Ramos (cell line): Measurements from ENCODE around the gene GGA1.
"Not testable (repeated sequence)": the region's sequence is repeated elsewhere in the genome, so short reads cannot be mapped to it uniquely, and the experiment has no call there.

ENCODE experiments used
- in situ Hi-C: fragments of 300-500 bp; cut with MboI; formaldehyde crosslinking; loops from one replicate; pipeline ENCODE4 v1.14.3; 2022; ENCODE audit warnings: low sequenced_read_pairs; ENCODE audit not compliant: unreplicated experiment

The GGA1 gene

DNA sequence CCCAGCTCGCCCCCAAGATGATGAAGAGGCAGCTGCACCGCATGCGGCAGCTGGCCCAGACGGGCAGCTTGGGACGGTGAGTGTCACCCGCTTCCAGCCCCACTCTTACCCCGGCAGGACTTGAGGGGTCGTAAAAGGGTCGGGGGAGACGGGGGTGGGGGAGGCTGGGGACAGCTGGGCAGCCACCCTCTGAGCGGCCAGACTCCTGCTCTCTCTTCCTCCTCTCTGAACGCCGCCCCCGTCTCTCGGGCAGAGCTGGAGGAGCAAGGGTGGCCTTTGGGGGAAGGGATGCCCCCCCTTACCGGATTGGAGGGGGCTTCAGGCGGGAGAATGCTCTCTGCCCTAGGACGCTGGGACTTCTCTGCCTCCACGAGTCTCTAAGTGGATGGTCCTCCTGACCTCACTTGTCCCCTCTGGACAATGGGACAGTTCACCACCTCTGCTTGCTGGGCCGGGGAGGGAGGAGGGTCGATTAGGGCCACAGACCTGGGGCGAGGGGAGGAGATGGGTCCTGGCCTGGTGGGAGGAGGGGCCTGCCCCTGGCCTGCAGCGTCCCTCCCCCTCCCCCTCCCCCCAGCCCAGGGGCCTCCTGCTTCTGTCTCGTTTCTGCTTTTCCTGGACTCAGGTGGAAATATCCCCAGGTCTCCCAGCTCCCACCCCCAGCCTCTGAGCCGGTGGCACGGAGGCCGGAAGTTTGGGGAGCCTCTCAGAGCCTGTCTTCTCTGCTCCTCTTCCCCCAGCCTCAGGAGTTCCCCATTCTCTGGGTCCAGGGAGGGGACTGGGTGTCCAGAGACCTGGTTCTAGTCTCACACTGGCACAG, 31.3 kb downstream of the GGA1 start:
- in situ Hi-C loops = no loop called here

DNA sequence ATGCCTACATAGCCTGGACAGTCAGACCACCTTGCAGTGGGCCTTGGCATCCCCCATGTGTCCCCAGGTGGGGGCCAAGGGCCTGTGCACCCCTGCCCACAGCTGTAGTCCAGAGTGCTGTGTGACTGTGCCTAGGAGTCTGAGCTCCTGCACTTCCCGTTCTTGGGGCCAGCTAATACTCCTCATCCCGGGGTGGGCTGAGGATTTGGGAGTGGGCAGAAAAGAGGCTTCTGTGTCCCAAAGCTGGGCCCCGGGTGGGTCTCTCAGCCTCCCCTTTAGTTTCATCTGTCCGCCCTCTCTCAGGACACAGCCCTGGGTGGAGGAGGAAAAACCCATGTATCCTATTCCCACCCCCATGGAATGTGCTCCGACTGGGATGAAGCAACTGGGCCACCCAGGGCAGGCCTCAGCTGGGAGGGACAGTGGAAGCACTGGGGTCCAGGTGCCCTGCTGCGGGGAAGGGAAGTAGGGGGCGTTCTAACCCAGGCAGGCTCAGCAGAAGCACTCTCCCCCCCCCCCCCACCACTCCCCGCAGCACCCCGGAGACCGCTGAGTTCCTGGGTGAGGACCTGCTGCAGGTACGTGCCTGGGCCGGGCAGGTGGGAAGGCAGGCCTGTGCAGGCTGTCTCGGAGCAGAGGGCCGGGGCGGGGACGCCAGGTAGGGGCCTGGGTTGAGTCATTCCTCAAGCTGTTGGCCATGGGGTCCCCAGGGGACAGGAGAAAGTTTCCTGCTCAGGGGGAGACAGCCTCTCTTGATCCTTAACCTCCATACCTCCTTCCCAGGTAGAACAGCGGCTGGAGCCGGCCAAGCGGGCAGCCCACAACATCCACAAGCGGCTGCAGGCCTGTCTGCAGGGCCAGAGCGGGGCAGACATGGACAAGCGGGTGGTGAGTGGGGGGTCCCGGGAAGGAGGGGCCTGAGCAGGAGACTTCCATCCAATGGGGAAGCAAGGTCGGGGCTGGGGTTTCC, 32.2 kb downstream of the GGA1 start:
- in situ Hi-C loops = no loop called here

DNA sequence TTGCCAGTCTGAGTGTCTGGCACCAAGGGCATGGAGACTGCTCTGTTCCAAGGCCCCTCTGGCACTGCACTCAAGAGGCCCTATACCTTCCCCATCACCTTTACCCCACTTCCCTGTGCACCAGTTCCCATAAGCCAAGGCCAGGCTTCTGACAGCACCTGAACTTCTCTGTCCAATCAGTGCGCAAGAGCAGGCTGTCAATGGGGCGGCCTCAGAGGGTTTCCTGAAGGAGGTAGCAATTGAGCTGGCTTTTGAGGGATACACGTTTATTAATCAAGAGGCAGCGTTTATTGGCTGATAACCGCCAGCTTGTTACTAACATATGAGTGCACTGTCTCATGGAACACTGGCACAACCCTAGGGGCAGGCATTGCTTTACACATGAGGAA, 32.9 kb downstream of the GGA1 start:
- in situ Hi-C loops = no loop called here

DNA sequence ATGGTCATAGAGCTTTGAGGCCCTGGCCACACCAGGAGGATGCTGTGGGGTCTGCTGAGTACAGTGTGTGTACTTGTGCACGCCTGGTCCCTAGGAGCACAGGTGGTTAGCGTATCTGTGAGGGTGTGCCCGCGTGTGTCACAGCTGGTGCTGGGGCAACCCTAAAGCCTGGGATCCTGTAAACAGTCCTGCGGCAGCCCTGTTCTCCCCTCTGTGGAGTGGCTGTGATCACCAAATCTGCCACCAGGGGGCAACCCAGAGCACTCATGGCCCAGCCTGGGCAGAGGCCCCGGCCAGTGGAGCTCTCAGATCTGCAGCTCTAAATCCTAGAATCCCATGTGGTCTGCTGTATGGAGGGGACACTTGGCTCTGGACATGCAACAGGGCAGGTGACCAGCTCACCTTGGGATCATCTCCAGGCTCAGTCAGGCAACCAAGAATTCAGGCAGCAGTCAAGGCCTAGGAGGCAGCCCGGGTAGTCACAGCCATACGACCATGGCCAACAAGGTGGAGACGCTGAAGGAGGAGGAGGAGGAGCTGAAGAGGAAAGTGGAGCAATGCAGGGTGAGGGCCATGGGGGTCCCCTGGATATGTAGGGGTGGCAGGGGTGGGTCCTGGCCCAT, 34.7 kb downstream of the GGA1 start:
- in situ Hi-C loops = no loop called here

DNA sequence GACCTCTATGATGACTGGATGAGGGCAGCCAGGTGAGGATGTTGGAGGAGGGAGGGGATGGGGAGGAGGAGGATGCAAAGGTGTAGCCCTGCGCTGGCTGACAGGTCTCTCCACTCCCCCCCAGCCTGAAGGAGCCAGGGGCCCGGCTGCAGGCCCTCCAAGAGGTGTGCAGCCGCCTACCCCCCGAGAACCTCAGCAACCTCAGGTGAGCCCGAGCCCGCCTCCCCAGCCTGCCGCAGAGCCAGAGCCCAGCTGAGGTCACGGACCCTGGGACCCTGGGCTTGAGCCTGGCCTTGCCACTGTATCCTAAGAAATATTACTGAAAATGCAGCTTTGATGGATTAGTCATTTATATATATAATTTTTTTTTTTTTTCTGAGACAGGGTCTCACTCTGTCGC, 38.7 kb downstream of the GGA1 start:
- in situ Hi-C loops = no loop called here

DNA sequence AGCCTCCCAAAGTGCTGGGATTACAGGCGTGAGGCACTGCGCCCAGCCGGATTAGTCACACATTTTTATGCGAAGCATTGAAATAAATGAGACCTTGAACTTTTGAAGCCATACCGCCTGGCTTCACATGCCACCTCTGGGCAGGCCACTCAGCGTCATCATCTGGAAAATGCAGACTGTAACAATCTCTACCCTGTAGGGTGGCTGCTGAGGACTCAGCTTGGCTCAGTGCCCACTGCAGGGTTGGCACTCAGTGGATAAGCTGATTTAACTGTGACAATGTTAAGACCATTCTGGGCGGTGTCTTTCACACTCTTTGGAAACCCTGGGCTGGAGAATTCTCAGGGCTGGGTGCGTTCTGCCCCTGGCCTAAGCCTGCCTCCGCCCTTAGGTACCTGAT, 39.3 kb downstream of the GGA1 start:
- in situ Hi-C loops = no loop called here

DNA sequence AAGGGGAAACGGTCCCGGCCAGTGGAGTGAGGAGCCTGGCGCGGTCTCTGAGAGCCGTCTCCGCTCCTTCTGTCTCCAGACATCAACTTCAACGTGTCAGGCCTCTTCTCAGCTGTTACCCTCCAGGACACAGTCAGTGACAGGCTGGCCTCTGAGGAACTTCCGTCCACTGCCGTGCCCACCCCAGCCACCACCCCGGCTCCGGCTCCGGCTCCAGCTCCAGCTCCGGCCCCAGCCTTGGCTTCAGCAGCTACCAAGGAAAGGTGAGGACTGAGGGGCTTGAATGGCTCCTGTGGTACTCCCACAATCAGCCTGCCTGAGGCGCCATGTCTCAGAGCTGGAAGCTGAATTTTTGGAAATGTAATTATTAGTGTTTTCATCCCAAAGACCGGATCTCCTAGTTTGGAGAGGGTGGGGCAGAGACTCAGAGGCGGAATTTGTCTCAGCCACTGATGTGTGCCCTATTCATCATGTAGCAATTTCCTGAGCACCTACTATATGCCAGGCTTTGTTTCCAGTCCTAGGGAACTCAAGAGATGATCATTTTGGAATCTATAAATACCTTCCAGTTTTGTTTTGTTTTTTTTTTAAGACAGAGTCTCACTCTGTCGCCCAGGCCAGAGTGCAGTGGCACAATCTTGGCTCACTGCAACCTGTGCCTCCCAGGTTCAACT, 42.0 kb downstream of the GGA1 start:
- in situ Hi-C loops = no loop called here

DNA sequence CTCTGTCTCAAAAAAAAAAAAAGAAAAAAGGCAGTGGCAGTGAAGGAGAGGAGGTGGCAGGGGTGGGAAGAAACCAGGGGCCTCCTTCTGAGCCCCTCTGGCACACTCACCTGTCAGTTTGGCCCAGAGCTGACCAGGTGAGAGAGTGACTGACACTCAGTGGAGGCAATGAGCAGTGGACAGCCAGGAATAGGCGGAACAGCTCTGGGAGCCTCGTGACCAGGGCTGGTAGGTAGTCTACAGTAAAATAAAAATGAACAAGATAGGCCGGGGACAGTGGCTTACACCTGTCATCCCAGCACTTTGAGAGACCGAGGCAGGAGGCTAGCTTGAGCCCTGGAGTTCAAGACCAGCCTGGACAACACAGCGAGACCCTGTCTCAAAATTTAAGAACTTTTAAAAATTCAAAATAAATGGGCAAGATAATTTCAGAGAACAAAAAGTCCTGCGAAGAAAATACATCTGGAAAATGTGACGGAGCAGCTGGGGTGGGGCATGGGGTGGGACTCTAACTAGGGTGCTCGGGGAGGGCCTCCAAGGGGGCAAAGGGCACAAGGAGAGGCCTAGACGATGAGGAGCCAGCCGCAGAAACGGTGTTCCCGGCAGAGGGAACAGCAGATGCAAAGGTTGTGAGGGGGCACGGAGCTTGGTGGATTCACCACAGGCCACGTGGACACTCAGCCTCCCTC, 46.1 kb downstream of the GGA1 start:
- in situ Hi-C loops = no loop called here

DNA sequence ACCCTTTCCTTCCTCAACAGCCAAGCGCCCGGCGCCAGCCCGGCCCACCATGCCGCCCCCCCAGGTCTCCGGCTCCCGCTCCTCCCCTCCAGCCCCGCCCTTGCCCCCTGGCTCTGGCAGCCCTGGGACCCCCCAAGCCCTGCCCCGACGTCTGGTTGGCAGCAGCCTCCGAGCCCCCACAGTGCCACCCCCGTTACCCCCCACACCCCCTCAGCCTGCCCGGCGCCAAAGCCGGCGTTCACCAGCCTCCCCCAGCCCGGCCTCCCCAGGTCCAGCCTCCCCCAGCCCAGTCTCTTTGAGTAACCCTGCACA, 46.6 kb downstream of the GGA1 start:
- in situ Hi-C loops = no loop called here

DNA sequence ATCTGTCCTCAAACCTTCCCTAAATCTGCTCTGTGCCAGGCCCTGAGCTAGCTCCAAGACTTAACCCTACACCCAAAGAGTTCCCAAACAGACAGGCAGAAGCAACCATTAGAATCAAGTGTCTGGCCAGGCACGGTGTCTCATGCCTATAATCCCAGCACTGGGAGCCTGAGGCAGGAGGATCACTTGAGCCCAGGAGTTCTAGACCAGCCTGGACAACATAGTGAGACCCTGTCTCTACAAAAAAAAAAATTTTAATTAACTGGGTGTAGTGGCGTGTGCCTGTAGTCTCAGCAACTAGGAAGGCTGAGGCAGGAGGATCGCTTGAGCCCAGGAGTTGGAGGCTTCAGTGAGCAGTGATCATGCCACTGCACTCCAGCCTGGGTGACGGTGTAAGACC, 47.9 kb downstream of the GGA1 start:
- in situ Hi-C loops = not testable (repeated sequence)

DNA sequence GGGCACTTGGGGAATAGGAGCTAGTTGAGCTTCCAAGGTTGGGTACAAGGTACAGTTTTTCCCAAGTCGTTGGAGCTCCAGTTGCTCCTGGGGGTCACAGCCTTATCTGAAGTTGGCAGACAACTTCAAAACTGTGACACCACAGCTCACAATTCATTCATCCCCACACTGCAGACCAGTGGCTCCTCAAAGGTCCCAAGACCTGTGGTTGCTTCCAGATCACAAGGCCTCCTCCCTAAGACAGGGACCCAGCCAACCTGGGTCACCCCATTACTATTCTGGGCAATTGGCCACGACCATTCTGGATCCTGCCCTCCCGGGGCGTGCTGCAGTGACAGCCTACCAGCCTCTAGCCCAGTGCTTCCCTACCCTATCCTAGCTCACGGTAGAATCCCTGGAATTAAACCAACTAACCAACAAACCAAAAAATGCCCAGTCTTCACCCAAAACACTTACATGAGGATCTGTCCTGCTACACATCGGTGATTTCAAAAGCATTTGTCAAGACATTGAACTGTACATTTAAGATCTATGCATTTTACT, 49.0 kb downstream of the GGA1 start:
- in situ Hi-C loops = no loop called here

DNA sequence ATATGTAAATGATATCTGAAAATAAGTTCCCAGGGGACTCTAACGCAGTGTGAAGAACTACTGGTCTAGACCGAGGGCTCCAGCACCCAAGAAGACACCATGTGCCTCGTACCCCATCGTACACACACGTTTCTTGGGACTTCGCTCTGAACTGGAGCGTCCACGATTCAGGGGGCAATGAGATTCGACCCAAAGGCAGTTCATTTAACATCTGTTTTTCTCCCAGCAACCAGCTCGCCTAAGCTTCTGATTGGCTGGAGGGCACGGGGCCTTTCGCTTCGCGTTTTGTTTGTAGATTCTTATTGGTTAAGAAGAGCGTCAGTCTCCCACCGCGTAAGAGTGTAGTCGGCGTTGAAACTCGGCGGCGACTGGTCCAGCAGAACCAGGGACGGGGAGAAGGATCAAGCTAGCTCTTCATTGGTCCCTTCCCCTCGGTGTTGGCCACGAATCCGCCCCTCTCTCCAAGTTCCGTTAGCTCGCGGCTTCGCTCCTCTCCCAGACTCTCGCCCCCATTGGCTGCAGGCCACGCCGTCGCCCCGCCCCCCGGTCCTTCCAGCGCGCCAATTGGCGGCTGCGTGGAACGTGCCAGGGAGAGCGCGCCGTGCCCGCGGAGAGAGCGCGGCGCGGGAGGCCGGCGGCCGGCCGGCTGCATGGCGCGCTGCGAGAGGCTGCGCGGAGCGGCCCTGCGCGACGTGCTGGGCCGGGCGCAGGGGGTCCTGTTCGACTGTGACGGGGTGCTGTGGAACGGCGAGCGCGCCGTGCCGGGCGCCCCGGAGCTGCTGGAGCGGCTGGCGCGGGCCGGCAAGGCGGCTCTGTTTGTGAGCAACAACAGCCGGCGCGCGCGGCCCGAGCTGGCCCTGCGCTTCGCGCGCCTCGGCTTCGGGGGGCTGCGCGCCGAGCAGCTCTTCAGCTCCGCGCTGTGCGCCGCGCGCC, 49.8 kb downstream of the GGA1 start, which contains the start of gene PDXP:
PDXP (plus strand) TSS at position 591 of the 933 bp plus-strand sequence; CDS start at position 651, 60 bp downstream.
- in situ Hi-C loops = no loop called here

DNA sequence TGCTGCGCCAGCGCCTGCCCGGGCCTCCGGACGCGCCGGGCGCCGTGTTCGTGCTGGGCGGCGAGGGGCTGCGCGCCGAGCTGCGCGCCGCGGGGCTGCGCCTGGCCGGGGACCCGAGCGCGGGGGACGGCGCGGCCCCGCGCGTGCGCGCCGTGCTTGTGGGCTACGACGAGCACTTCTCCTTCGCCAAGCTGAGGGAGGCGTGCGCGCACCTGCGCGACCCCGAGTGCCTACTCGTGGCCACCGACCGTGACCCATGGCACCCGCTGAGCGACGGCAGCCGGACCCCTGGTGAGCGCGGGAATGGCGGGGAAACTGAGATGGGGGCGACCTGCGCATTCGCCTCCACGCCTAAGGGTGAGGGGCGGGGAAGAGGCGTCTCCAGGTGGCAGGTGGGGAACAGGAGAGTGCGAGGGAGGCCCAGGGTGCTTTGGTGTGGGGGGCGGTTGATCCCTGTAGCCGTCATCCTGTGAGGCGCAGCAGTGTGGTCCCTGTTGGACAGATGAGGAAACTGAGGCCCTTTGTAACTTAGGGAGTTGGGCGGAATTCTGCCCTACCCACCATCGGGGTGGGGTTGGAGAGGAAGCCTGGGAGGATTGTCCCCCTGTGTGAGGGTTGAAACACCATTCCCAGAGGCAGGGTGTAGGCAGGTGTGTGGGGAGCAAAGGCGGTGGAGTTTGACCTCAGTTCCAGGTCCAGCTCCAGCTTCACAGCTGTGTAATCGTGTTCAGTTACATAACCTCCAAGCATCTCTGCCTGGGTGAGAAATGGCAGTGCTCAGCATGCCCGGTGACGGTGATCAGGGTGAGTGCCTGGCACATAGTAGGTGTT, 50.6 kb downstream of the GGA1 start:
- in situ Hi-C loops = no loop called here

DNA sequence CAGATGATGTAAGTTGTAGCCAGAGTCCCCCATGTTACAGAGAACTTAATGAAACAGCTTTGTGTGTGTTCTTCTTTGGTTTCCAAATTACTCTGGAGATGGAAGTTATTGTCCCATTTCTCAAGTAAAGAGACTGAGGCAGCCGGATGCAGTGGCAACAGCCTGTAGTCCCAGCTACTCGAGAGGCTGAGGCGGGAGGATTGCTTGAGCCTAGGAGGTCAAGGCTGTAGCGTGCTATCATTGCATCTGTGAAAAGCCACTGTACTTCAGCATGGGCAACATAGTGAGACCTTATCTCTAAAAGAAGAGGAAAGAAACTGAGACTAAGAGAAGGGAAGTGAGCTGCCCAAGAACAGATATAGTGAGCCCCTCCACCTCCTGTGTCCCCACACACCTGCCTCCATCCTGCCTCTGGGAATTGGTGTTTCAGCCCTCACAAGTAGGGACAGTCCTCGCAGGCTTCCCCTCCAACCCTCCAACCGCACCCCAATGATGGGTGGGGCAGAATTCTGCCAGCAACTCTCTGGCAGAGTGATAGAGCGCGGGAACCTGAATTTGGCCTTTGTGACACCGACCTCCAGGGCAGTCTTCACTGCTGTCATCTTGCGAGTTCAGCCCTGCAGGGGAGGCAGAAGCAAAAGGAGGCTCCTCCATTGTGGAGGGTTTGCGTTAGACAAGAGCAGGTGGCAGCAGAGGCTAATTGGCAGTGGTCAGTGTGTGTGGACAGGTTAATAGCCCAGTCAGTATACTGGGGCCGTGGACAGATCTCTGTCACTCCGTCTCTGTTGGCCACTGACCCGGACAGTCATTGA, 51.5 kb downstream of the GGA1 start:
- in situ Hi-C loops = no loop called here

DNA sequence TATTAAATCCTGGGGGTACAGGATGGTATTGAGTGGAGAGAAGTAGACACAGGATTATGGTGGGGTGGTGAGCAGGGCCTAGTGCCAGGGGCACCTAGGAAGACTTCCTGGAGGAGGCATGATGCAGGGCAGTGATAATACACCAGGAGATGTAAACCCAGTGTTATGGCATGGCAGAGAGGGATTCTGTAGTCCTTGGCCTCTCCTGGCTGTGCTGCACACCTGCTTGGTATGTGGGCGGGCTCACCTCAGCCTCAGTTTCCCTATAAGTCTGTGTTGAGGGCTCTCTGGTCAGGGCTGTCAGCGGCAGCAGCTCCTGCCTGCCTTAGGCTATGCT, 52.0 kb downstream of the GGA1 start:
- in situ Hi-C loops = no loop called here

DNA sequence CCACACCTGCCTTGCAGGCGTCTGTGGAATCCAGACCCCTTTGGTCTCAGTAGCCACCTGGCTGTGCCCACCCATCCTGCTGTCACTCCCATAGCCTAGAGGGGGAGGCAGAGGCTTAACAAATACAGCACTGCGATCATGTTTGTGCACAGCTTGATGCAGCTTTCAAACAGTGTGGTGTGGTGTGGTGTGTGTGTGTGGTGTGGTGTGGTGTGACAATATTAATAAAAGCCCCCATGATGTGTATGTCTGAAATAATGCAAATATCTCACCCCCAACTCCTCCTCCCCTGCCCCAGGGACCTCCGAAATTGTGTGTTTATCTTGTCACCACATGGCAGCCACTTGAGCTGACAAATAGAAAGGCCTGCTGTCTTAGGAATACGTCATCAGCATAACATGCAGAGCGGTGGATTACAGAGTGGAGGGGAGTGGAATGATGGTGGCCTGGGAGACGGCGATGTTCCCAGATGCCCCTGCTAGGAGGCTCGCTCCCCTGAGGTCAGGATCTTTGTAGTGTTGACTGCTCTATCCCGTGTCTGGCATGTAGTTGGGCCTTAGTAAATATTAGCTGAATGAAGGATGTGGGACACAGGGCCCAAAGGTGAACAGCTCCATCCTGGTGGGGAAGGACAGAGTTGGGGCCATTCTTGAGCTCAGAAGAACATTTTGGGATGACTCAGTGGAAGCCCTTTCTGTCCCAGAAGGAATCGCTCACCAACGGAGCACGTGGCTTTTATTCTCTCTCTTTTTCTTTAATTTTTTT, 52.7 kb downstream of the GGA1 start:
- in situ Hi-C loops = no loop called here
